Measurements from ENCODE around the gene RPIA. TPM values are rescaled to one million over a fixed set of nuclear protein-coding genes. Genes with fewer than 3 reads are reported as not detected.

RPIA gene
- total and polyA plus RNA-seq, 7 experiments from 2014 or later, result 16.4 to 65.3 (median 25.1) TPM

GRCh38 chr2:88683160-88684021 lies 8.1 kb upstream of the RPIA start:
- DNase-seq (no peak), ATAC-seq (no peak)
- H3K4me3 ChIP-seq (ENCODE audit: low read length), result no peak overlapping the region
- H3K4me1 Mint-ChIP-seq, result peaks cover 0 to 7% (median 0%) of the 10 kb centered on the region in 7 donors
- ChIA-PET CTCF (interaction anchor here (0.8 kb wide), 1 partner anchor 8 kb away, joined by 3 read pairs; the partner anchor contains the start of gene RPIA), POLR2A (interaction anchor here (0.8 to 1.3 kb wide), 2 partner anchors 9 to 77 kb away, joined by 3 read pairs; no protein-coding TSS in a partner anchor)
- H3K27ac Mint-ChIP-seq, result no peak overlapping the region
- no peak overlapping the region for H3K4me3 Mint-ChIP-seq
- H3K27ac ChIP-seq (ENCODE audit: low read depth, low read length), result no peak overlapping the region
- peaks cover 7 to 30% (median 12%) of the 10 kb centered on the region in 11 donors for H3K9me3 Mint-ChIP-seq
- H3K27me3 ChIP-seq (ENCODE audit: control insufficient read depth in 2 of 2, insufficient read depth in 2 of 2, low read length in 2 of 2), result no peaks in the 10 kb centered on the region
- no peaks in the 10 kb centered on the region for H3K4me1 ChIP-seq (ENCODE audit: control insufficient read depth in 2 of 2, insufficient read depth in 2 of 2, low read length in 2 of 2)
- no peaks in the 10 kb centered on the region for H3K36me3 ChIP-seq (ENCODE audit: control insufficient read depth in 2 of 3, insufficient read depth in 3 of 3, low read length in 3 of 3)
- H3K9me3 ChIP-seq (ENCODE audit: control insufficient read depth in 2 of 3, low read length in 3 of 3), result peaks cover 0 to 8% (median 0%) of the 10 kb centered on the region in 3 experiments
- H3K27me3 Mint-ChIP-seq, result peaks cover 0 to 7% (median 0%) of the 10 kb centered on the region in 5 donors
- H3K36me3 Mint-ChIP-seq, result peaks cover 12 to 36% (median 24%) of the 10 kb centered on the region in 5 donors
- intact Hi-C loops (cut with micrococcal nuclease), result no loop called here

DNA sequence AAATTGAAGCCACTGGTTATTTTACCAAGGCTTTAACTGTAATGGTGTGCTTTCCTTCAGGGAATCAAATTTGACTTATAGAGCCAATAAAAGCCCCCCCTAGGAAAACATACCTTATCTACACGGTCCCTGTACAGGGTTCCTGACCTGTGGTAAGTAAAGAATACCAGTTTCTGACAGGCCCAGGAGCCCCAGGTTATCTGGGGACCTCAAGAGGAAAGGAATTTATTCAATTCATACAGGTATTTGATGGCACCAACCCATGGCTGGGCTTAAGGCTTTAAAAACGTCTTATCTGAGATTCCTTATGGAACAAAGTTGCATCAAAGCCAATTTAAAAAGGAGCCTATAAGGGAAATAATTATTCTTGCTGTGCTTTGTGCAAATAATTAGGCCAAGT lies 7.0 kb upstream of the RPIA start:
- no peak overlapping the region for H3K27ac ChIP-seq (ENCODE audit: low read depth, low read length)
- ATAC-seq, result no peak
- no peak overlapping the region for H3K4me3 ChIP-seq (ENCODE audit: low read length)
- H3K27me3 Mint-ChIP-seq, result peaks cover 0 to 7% (median 0%) of the 10 kb centered on the region in 5 donors
- no peak overlapping the region for H3K4me3 Mint-ChIP-seq
- no peaks in the 10 kb centered on the region for H3K27me3 ChIP-seq (ENCODE audit: control insufficient read depth in 2 of 2, insufficient read depth in 2 of 2, low read length in 2 of 2)
- H3K36me3 Mint-ChIP-seq, result peaks cover 12 to 37% (median 24%) of the 10 kb centered on the region in 5 donors
- H3K9me3 Mint-ChIP-seq, result peaks cover 7 to 30% (median 12%) of the 10 kb centered on the region in 11 donors
- no peak for DNase-seq
- ChIA-PET POLR2A (interaction anchor here (0.8 to 0.9 kb wide), 2 partner anchors 17 to 78 kb away, joined by 3 read pairs; no protein-coding TSS in a partner anchor), CTCF (no interaction called here)
- no peak overlapping the region for H3K27ac Mint-ChIP-seq
- peaks cover 0 to 8% (median 0%) of the 10 kb centered on the region in 3 experiments for H3K9me3 ChIP-seq (ENCODE audit: control insufficient read depth in 2 of 3, low read length in 3 of 3)
- intact Hi-C loops (cut with micrococcal nuclease), result no loop called here
- H3K4me1 ChIP-seq (ENCODE audit: control insufficient read depth in 2 of 2, insufficient read depth in 2 of 2, low read length in 2 of 2), result no peaks in the 10 kb centered on the region
- no peaks in the 10 kb centered on the region for H3K36me3 ChIP-seq (ENCODE audit: control insufficient read depth in 2 of 3, insufficient read depth in 3 of 3, low read length in 3 of 3)
- H3K4me1 Mint-ChIP-seq, result peaks cover 1 to 7% (median 3%) of the 10 kb centered on the region in 7 donors

DNA sequence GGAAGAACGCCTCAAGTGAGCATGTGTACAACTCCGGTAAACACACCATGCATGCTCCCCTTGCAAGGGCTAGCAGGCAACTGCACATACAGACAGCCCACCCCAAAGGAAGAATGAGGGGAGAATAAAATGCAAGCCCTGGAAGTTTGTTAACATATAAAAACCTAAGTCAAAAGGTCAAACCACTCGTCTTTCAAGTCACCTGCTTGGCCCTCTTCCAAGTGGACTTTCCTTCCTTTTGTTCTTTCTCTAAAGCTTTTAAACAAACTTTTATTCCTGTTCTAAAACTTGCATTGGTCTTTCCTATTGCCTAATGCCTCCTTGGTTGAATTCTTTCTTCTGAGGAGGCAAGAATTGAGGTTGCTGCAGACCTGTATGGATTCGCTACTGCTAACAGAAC lies 5.2 kb upstream of the RPIA start:
- Mint-ChIP-seq H3K27me3 (peaks cover 0 to 7% (median 0%) of the 10 kb centered on the region in 5 donors), H3K4me3 (no peak overlapping the region), H3K36me3 (peaks cover 12 to 43% (median 22%) of the 10 kb centered on the region in 5 donors), H3K9me3 (peaks cover 7 to 30% (median 12%) of the 10 kb centered on the region in 11 donors), H3K27ac (no peak overlapping the region), H3K4me1 (peaks cover 8 to 22% (median 19%) of the 10 kb centered on the region in 7 donors)
- H3K4me3 ChIP-seq (ENCODE audit: low read length), result no peak overlapping the region
- intact Hi-C loops (cut with micrococcal nuclease), result no loop called here
- ATAC-seq (no peak), DNase-seq (no peak)
- H3K27ac ChIP-seq (ENCODE audit: low read depth, low read length), result no peak overlapping the region
- ChIA-PET CTCF (interaction anchor here (0.7 kb wide), 1 partner anchor 173 kb away, joined by 3 read pairs; no protein-coding TSS in a partner anchor), POLR2A (no interaction called here)
- H3K36me3 ChIP-seq (ENCODE audit: control insufficient read depth in 2 of 3, insufficient read depth in 3 of 3, low read length in 3 of 3), result no peaks in the 10 kb centered on the region
- H3K4me1 ChIP-seq (ENCODE audit: control insufficient read depth in 2 of 2, insufficient read depth in 2 of 2, low read length in 2 of 2), result peaks cover 4 to 6% of the 10 kb centered on the region in 2 donors
- H3K27me3 ChIP-seq (ENCODE audit: control insufficient read depth in 2 of 2, insufficient read depth in 2 of 2, low read length in 2 of 2), result no peaks in the 10 kb centered on the region
- peaks cover 0 to 8% (median 0%) of the 10 kb centered on the region in 3 experiments for H3K9me3 ChIP-seq (ENCODE audit: control insufficient read depth in 2 of 3, low read length in 3 of 3)

DNA sequence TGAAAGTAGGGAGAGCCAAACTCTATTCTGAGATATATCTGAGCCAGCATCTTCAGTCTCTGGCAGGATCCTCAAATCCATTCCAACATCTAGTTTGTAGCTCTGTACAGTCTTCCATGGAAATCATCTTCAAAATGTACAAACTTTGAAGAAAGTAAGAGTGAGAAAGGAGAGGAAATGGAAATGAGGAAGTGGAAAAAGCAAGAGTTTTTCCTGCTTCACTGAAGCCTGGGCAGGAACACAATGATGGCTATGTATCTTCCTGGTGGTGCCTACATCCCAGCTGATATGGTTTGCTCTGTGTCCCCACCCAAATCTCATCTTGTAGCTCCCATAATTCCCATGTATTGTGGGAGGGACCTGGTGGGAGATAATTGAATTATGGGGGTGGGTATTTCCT lies 4.1 kb upstream of the RPIA start:
- peaks cover 13 to 28% (median 27%) of the 10 kb centered on the region in 7 donors for H3K4me1 Mint-ChIP-seq
- no peak for ATAC-seq
- peaks cover 7 to 27% (median 12%) of the 10 kb centered on the region in 11 donors for H3K9me3 Mint-ChIP-seq
- H3K27me3 Mint-ChIP-seq, result peaks cover 0 to 7% (median 0%) of the 10 kb centered on the region in 5 donors
- H3K9me3 ChIP-seq (ENCODE audit: control insufficient read depth in 2 of 3, low read length in 3 of 3), result peaks cover 0 to 8% (median 0%) of the 10 kb centered on the region in 3 experiments
- no peaks in the 10 kb centered on the region for H3K36me3 ChIP-seq (ENCODE audit: control insufficient read depth in 2 of 3, insufficient read depth in 3 of 3, low read length in 3 of 3)
- H3K36me3 Mint-ChIP-seq, result peaks cover 12 to 43% (median 22%) of the 10 kb centered on the region in 5 donors
- no peak for DNase-seq
- H3K27ac ChIP-seq (ENCODE audit: low read depth, low read length), result no peak overlapping the region
- H3K27ac Mint-ChIP-seq, result no peak overlapping the region
- no peak overlapping the region for H3K4me3 Mint-ChIP-seq
- intact Hi-C loops (cut with micrococcal nuclease), result no loop called here
- no peak overlapping the region for H3K4me3 ChIP-seq (ENCODE audit: low read length)
- peaks cover 7 to 8% of the 10 kb centered on the region in 2 donors for H3K4me1 ChIP-seq (ENCODE audit: control insufficient read depth in 2 of 2, insufficient read depth in 2 of 2, low read length in 2 of 2)
- ChIA-PET POLR2A (no interaction called here), CTCF (no interaction called here)
- H3K27me3 ChIP-seq (ENCODE audit: control insufficient read depth in 2 of 2, insufficient read depth in 2 of 2, low read length in 2 of 2), result no peaks in the 10 kb centered on the region

- Histone ChIP-seq H3K9me3 (ENCODE audit: control insufficient read depth in 2 of 3, low read length in 3 of 3) (no peaks in the 10 kb centered on the region), H3K27ac (ENCODE audit: low read depth, low read length) (peak overlapping the region; percentile 83), H3K36me3 (ENCODE audit: control insufficient read depth in 2 of 3, insufficient read depth in 3 of 3, low read length in 3 of 3) (no peaks in the 10 kb centered on the region), H3K4me3 (ENCODE audit: low read length) (peak overlapping the region; percentile 89), H3K27me3 (ENCODE audit: control insufficient read depth in 2 of 2, insufficient read depth in 2 of 2, low read length in 2 of 2) (no peaks in the 10 kb centered on the region), H3K4me1 (ENCODE audit: control insufficient read depth in 2 of 2, insufficient read depth in 2 of 2, low read length in 2 of 2) (peaks cover 14 to 20% of the 10 kb centered on the region in 2 donors)
- peak overlapping the region; percentile 93 to 99 (median 98) for H3K4me3 Mint-ChIP-seq
- intact Hi-C loops (cut with micrococcal nuclease), result loop anchor here (1.0 to 2.0 kb wide), 6 partner anchors 21 to 635 kb away; partner anchors contain the start of genes EIF2AK3 (in 2 of the 2) and KRCC1 (in 2 of the 2)
- H3K4me1 Mint-ChIP-seq, result peaks cover 24 to 62% (median 59%) of the 10 kb centered on the region in 7 donors
- POLR2A ChIA-PET, result interaction anchor here (1.0 to 3.4 kb wide), 2 partner anchors 10 to 64 kb away, joined by 3 to 26 read pairs; partner anchors contain the start of gene EIF2AK3
- ATAC-seq (peak; percentile 30), DNase-seq (peak in 2 of 9 donors; percentile 44 to 51)
- peaks cover 0 to 10% (median 0%) of the 10 kb centered on the region in 11 donors for H3K9me3 Mint-ChIP-seq
- H3K36me3 Mint-ChIP-seq, result peaks cover 4 to 25% (median 10%) of the 10 kb centered on the region in 5 donors
- CTCF ChIA-PET, result interaction anchor here (1.0 to 1.1 kb wide), 2 partner anchors 8 to 11 kb away, joined by 3 read pairs; no protein-coding TSS in a partner anchor
- H3K27ac Mint-ChIP-seq, result peak overlapping the region; percentile 86 to 98 (median 94)
- no peaks in the 10 kb centered on the region for H3K27me3 Mint-ChIP-seq
These were observed 708 bp upstream of the RPIA start for GRCh38 chr2:88690591-88691338.

- Histone ChIP-seq H3K9me3 (ENCODE audit: control insufficient read depth in 2 of 3, low read length in 3 of 3) (no peaks in the 10 kb centered on the region), H3K4me3 (ENCODE audit: low read length) (peak overlapping the region; percentile 89), H3K4me1 (ENCODE audit: control insufficient read depth in 2 of 2, insufficient read depth in 2 of 2, low read length in 2 of 2) (peaks cover 14 to 27% of the 10 kb centered on the region in 2 donors), H3K27me3 (ENCODE audit: control insufficient read depth in 2 of 2, insufficient read depth in 2 of 2, low read length in 2 of 2) (no peaks in the 10 kb centered on the region), H3K36me3 (ENCODE audit: control insufficient read depth in 2 of 3, insufficient read depth in 3 of 3, low read length in 3 of 3) (no peaks in the 10 kb centered on the region), H3K27ac (ENCODE audit: low read depth, low read length) (peak overlapping the region; percentile 83)
- no peaks in the 10 kb centered on the region for H3K27me3 Mint-ChIP-seq
- peak overlapping the region; percentile 84 to 97 (median 93) for H3K27ac Mint-ChIP-seq
- peak overlapping the region; percentile 93 to 99 (median 98) for H3K4me3 Mint-ChIP-seq
- intact Hi-C loops (cut with micrococcal nuclease), result no loop called here
- ChIA-PET POLR2A (interaction anchor here (0.9 to 3.4 kb wide), 4 partner anchors 9 to 65 kb away, joined by 3 to 26 read pairs (median 8); partner anchors contain the start of gene EIF2AK3), CTCF (interaction anchor here (0.6 to 1.9 kb wide), 6 partner anchors 10 to 1935 kb away, joined by 3 to 8 read pairs (median 3); no protein-coding TSS in a partner anchor)
- ATAC-seq (no peak), DNase-seq (peak in 7 of 9 donors; percentile 22 to 41 (median 35))
- peaks cover 0 to 5% (median 0%) of the 10 kb centered on the region in 11 donors for H3K9me3 Mint-ChIP-seq
- H3K36me3 Mint-ChIP-seq, result peaks cover 3 to 22% (median 5%) of the 10 kb centered on the region in 5 donors
- peaks cover 24 to 76% (median 73%) of the 10 kb centered on the region in 7 donors for H3K4me1 Mint-ChIP-seq
These were observed 714 bp downstream of the RPIA start for GRCh38 chr2:88692187-88692586.
